ENCODE results near the gene HECW1. TPM values are rescaled to one million over a fixed set of nuclear protein-coding genes. Genes with fewer than 3 reads are reported as not detected.

The HECW1 gene
- total and polyA plus RNA-seq, 4 donors, result 0.05 TPM; not detected in 3

DNA sequence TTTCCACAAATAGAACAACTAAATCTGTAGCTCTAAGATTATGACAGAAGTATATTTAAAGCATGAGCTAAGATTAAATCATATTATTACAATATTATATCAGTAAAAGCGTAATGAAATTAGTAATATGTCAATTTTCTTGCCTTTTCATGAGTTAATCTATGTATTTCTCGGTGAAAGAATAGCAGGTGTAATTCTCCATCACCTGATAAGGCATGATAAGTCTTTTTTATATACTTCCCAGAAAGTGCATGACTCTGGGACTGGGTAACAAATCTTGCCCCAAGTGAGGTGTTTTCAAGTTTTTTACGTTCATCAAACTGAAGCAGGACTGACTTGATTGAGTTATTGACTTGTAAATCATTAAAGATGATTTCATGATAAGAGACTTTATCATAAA, 100.5 kb downstream of the HECW1 start (continued):
- TF ChIP-seq, protein P1, sequence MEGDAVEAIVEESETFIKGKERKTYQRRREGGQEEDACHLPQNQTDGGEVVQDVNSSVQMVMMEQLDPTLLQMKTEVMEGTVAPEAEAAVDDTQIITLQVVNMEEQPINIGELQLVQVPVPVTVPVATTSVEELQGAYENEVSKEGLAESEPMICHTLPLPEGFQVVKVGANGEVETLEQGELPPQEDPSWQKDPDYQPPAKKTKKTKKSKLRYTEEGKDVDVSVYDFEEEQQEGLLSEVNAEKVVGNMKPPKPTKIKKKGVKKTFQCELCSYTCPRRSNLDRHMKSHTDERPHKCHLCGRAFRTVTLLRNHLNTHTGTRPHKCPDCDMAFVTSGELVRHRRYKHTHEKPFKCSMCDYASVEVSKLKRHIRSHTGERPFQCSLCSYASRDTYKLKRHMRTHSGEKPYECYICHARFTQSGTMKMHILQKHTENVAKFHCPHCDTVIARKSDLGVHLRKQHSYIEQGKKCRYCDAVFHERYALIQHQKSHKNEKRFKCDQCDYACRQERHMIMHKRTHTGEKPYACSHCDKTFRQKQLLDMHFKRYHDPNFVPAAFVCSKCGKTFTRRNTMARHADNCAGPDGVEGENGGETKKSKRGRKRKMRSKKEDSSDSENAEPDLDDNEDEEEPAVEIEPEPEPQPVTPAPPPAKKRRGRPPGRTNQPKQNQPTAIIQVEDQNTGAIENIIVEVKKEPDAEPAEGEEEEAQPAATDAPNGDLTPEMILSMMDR (IDR thresholded peaks at IDR 0.05; ENCODE audit: low read depth, low read length, missing input control), result no peak

DNA sequence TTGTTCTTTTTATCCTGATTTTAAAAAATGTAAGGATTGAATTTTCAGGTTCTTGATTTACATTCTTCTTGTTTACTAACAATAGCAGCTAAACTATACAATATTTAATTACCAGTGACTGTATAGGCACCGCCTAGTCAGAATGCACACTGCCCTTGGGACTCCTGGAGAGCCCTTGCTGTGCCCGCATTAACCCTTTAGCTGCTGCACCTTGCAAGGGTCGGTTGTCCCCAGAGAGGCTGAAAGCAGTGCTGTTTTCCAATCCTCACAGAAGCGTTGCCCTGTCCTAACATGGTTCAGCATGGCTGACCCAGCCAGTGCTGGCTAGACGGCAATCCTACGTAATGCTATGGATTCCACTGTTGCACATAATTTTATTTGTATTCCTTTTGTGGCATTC, 102.6 kb downstream of the HECW1 start:
- Histone ChIP-seq H3K9me3 (ENCODE audit: control insufficient read depth in 4 of 4, low read length in 3 of 4) (no peaks in the 10 kb centered on the region), H3K27ac (ENCODE audit: low read depth in 1 of 2, low read length in 2 of 2) (no peak overlapping the region), H3K4me3 (ENCODE audit: low read depth in 1 of 3, low read length in 3 of 3) (no peak overlapping the region), H3K9ac (ENCODE audit: low read depth in 1 of 2, low read length in 2 of 2) (no peak overlapping the region), H3K4me1 (ENCODE audit: control insufficient read depth in 4 of 4, insufficient read depth in 4 of 4, low read length in 3 of 4) (no peaks in the 10 kb centered on the region), H3K27me3 (ENCODE audit: control insufficient read depth in 4 of 4, insufficient read depth in 4 of 4, low read length in 3 of 4) (peaks cover 0 to 2% (median 0%) of the 10 kb centered on the region in 4 donors), H3K36me3 (ENCODE audit: control insufficient read depth in 4 of 4, insufficient read depth in 3 of 4, low read depth in 1 of 4, low read length in 3 of 4) (no peaks in the 10 kb centered on the region)
- DNase-seq (ENCODE audit: low spot score), result no peak
- TF ChIP-seq FOXA2 (IDR thresholded peaks at IDR 0.05) (no peak), NR2F2 (IDR thresholded peaks at IDR 0.05) (no peak)
- TF ChIP-seq, protein P2, sequence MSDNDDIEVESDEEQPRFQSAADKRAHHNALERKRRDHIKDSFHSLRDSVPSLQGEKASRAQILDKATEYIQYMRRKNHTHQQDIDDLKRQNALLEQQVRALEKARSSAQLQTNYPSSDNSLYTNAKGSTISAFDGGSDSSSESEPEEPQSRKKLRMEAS (IDR thresholded peaks at IDR 0.05), result no peak
- TF ChIP-seq, protein P3, sequence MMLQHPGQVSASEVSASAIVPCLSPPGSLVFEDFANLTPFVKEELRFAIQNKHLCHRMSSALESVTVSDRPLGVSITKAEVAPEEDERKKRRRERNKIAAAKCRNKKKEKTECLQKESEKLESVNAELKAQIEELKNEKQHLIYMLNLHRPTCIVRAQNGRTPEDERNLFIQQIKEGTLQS (IDR thresholded peaks at IDR 0.05), result no peak
- 58% methylated on average over 6 of the region's 6 CpGs for WGBS

DNA sequence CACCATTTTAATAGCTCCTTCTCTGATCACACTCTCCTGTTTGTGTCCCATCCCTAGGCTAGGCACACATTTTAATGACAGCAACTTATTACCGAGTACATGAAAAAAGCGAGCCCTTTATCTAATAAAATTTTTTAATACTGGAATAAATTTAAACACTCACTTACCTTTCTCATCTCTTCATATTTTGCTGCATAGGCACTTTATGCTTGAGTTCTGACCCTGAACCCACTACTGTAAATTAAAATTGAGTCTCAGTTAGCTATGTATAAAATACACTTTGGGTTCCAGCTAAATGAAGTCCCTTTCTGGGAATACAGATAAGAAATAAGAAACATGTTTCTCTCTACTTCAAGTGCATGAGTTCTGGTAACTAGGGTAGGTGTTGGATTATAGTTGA, 104.6 kb downstream of the HECW1 start:
- 90% methylated on average over 2 of the region's 2 CpGs for WGBS
- no peaks in the 10 kb centered on the region for H3K36me3 ChIP-seq (ENCODE audit: control insufficient read depth in 4 of 4, insufficient read depth in 3 of 4, low read depth in 1 of 4, low read length in 3 of 4)
- H3K27me3 ChIP-seq (ENCODE audit: control insufficient read depth in 4 of 4, insufficient read depth in 4 of 4, low read length in 3 of 4), result peaks cover 0 to 2% (median 0%) of the 10 kb centered on the region in 4 donors
- no peak overlapping the region for H3K4me3 ChIP-seq (ENCODE audit: low read depth in 1 of 3, low read length in 3 of 3)
- no peak for DNase-seq (ENCODE audit: low spot score)
- H3K4me1 ChIP-seq (ENCODE audit: control insufficient read depth in 4 of 4, insufficient read depth in 4 of 4, low read length in 3 of 4), result no peaks in the 10 kb centered on the region
- H3K27ac ChIP-seq (ENCODE audit: low read depth in 1 of 2, low read length in 2 of 2), result no peak overlapping the region
- no peaks in the 10 kb centered on the region for H3K9me3 ChIP-seq (ENCODE audit: control insufficient read depth in 4 of 4, low read length in 3 of 4)
- H3K9ac ChIP-seq (ENCODE audit: low read depth in 1 of 2, low read length in 2 of 2), result no peak overlapping the region
- TF ChIP-seq, protein P2 (IDR thresholded peaks at IDR 0.05), result no peak
- TF ChIP-seq GABPA (IDR thresholded peaks at IDR 0.05 in 1 of 2, conservative IDR thresholded peaks at IDR 0.05 in 1 of 2) (no peak), NR2F2 (IDR thresholded peaks at IDR 0.05) (no peak), RAD21 (IDR thresholded peaks at IDR 0.05) (no peak), RXRA (IDR thresholded peaks at IDR 0.05) (no peak), EGR1 (IDR thresholded peaks at IDR 0.05; ENCODE audit: low read depth in 2 of 2) (no peak), YY1 (IDR thresholded peaks at IDR 0.05) (no peak), FOXA1 (IDR thresholded peaks at IDR 0.05) (no peak), FOXA2 (IDR thresholded peaks at IDR 0.05) (no peak), HNF4A (conservative IDR thresholded peaks at IDR 0.05) (no peak), SP1 (IDR thresholded peaks at IDR 0.05) (no peak), JUND (IDR thresholded peaks at IDR 0.05) (no peak), TAF1 (conservative IDR thresholded peaks at IDR 0.05) (no peak), HNF4G (IDR thresholded peaks at IDR 0.05) (no peak)
- TF ChIP-seq, protein P4, sequence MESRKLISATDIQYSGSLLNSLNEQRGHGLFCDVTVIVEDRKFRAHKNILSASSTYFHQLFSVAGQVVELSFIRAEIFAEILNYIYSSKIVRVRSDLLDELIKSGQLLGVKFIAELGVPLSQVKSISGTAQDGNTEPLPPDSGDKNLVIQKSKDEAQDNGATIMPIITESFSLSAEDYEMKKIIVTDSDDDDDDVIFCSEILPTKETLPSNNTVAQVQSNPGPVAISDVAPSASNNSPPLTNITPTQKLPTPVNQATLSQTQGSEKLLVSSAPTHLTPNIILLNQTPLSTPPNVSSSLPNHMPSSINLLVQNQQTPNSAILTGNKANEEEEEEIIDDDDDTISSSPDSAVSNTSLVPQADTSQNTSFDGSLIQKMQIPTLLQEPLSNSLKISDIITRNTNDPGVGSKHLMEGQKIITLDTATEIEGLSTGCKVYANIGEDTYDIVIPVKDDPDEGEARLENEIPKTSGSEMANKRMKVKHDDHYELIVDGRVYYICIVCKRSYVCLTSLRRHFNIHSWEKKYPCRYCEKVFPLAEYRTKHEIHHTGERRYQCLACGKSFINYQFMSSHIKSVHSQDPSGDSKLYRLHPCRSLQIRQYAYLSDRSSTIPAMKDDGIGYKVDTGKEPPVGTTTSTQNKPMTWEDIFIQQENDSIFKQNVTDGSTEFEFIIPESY (IDR thresholded peaks at IDR 0.05), result no peak
- TF ChIP-seq, protein P5, sequence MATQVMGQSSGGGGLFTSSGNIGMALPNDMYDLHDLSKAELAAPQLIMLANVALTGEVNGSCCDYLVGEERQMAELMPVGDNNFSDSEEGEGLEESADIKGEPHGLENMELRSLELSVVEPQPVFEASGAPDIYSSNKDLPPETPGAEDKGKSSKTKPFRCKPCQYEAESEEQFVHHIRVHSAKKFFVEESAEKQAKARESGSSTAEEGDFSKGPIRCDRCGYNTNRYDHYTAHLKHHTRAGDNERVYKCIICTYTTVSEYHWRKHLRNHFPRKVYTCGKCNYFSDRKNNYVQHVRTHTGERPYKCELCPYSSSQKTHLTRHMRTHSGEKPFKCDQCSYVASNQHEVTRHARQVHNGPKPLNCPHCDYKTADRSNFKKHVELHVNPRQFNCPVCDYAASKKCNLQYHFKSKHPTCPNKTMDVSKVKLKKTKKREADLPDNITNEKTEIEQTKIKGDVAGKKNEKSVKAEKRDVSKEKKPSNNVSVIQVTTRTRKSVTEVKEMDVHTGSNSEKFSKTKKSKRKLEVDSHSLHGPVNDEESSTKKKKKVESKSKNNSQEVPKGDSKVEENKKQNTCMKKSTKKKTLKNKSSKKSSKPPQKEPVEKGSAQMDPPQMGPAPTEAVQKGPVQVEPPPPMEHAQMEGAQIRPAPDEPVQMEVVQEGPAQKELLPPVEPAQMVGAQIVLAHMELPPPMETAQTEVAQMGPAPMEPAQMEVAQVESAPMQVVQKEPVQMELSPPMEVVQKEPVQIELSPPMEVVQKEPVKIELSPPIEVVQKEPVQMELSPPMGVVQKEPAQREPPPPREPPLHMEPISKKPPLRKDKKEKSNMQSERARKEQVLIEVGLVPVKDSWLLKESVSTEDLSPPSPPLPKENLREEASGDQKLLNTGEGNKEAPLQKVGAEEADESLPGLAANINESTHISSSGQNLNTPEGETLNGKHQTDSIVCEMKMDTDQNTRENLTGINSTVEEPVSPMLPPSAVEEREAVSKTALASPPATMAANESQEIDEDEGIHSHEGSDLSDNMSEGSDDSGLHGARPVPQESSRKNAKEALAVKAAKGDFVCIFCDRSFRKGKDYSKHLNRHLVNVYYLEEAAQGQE (IDR thresholded peaks at IDR 0.05), result no peak
- TF ChIP-seq, protein P3 (IDR thresholded peaks at IDR 0.05), result no peak
- TF ChIP-seq, protein P1 (IDR thresholded peaks at IDR 0.05; ENCODE audit: low read depth, low read length, missing input control), result no peak
